GM12892 (cell line): ENCODE results near the gene ASXL2.
A peak's percentile ranks its signal among the peaks of the same experiment; 100 is the strongest.

Experiments
- DNase-seq: peaks from one replicate; pipeline ENCODE4 v3.0.0; 2011; ENCODE audit not compliant: insufficient read length
- FAIRE-seq: peaks from 2 replicates; lab custom pipeline; 2011; peaks lifted over from hg19 to GRCh38; lab: Jason Lieb, UNC
- POLR2A ChIP-seq: IDR thresholded peaks from 2 replicates; pipeline ENCODE4 v1.6.1; 2011; ENCODE audit warnings: low read depth, low read length, control low read depth
- POLR2AphosphoS5 ChIP-seq: IDR thresholded peaks from 2 replicates; pipeline ENCODE4 v1.6.1; 2011; ENCODE audit warnings: low read depth, low read length, control low read depth
- TAF1 ChIP-seq: IDR thresholded peaks from 2 replicates; pipeline ENCODE4 v1.6.1; 2011; ENCODE audit warnings: low read depth, mild to moderate bottlenecking, control low read depth, low read length, borderline replicate concordance

The ASXL2 gene

DNA sequence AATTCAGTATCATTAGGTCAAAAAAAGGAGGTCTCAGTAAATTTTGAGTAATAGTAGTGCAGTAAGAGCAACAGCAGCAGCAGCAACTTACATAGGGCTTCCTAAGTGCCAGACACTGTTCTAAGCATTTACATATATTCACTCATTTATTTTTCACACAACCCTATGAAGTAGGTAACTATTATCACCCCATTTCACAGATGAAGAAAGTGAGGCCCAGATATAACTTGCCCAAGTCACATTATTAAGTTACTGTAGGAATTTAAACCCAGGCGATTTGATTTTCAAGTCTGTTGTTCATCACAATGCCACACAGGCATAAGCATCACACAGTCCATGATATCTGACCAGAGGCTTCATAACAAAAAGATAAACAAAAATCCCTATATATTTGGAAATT lies 114.7 kb downstream of the ASXL2 start:
- no peak for DNase-seq
- FAIRE-seq: no peak
- no peak for TF ChIP-seq POLR2AphosphoS5
- TF ChIP-seq TAF1: no peak
- TF ChIP-seq POLR2A: no peak

DNA sequence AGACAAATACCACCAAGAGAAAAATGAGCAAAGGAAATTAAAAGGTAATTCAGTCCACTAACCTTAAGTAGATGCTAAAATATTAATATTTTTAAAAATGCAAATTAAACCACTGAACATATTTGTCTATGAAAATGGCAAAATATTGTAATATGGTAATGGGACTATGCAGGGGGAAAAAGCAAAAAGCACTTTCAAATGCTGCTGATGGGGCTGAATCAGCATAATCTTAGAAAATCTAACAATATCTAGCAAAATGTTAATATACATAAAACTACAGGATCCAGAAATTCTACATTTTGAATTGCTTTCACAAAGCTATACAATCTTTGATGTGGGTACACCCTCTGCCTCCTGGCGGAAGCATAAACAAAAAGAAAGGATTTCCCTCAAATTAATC lies 118.0 kb downstream of the ASXL2 start:
- DNase-seq (no peak), FAIRE-seq (no peak)
- no peak for TF ChIP-seq POLR2AphosphoS5

DNA sequence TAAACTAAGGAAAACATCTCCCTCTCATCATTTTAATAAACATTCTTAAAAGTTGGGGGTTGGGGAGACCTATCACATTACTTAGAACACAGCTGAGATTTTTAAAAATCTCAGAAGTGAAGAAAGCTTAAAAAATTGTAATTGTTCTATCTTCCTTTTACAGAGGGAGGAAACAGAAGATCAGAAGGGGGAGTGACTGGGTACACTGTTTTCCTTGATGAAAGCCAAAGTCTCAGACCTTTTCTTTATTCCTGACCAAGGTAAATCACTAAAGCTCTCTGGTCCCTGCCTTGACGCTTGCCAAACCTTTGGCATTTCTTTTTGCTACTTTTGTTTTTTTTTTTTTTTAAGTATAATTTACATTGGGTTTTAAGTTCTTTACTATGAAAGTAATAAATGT lies 119.9 kb downstream of the ASXL2 start:
- DNase-seq (no peak), FAIRE-seq (no peak)
- no peak for TF ChIP-seq POLR2AphosphoS5
- TF ChIP-seq TAF1: no peak
- no peak for TF ChIP-seq POLR2A

DNA sequence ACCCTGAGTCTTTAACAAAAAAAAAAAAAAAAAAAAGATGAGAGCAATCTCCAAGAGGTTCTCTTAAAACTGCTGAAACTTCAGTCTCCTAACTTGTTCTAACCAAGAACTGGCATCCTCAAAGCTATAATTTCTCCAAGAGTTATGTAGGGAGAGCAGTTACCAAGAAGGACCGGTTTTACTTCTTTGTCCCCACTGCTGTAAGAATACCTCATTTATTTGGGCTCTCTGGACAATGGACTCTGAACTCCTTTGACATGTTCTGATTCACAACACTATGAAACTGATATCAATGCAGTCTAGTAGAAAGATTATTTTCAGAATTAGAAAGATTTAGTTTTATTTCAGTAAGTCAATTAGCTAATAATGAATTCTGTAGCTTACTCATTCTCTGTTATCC lies 120.4 kb downstream of the ASXL2 start:
- FAIRE-seq (no peak), DNase-seq (no peak)
- TF ChIP-seq POLR2AphosphoS5: no peak
- TF ChIP-seq POLR2A: no peak
- no peak for TF ChIP-seq TAF1

DNA sequence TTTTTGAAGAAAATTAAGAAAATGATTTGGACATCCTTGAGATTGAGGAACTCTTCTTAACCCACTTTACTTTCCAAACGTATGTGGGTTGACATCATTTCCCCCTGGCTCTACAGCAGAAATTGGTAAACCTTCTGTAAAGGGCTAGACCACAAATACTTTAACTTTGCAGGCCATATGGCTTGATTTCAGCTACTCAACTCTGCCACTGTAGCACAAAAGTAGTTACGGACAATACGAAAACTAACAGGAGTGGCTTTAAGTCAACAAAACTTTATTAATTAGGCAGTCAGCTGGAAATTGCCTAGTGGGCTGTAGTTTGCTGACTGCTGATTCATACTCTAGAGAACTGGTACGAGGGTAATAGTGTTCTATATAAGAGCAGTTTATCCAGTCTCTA lies 121.8 kb downstream of the ASXL2 start:
- DNase-seq (no peak), FAIRE-seq (no peak)
- no peak for TF ChIP-seq POLR2A
- no peak for TF ChIP-seq POLR2AphosphoS5
- TF ChIP-seq TAF1: no peak

DNA sequence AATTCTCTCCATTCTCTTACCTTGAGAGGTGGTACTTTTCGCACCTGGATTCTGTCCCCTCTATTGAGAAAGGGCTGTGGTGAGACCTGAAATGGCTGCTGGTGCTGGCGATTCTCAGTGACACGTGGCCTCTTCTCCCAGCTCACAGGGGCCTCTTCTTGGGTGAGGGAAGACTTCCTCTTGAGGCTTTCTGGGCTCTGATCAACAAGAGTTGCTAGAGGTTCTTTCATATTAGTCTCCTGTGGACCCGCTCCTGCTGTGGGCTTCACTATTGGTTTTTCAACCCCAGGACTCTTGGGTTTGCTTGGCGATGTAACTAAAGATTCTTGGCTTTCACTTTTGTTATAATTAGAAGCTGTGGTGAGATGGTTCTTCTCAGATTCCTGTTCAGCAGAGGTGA lies 128.6 kb downstream of the ASXL2 start:
- FAIRE-seq (no peak), DNase-seq (no peak)
- TF ChIP-seq TAF1: no peak
- no peak for TF ChIP-seq POLR2A
- TF ChIP-seq POLR2AphosphoS5: no peak

DNA sequence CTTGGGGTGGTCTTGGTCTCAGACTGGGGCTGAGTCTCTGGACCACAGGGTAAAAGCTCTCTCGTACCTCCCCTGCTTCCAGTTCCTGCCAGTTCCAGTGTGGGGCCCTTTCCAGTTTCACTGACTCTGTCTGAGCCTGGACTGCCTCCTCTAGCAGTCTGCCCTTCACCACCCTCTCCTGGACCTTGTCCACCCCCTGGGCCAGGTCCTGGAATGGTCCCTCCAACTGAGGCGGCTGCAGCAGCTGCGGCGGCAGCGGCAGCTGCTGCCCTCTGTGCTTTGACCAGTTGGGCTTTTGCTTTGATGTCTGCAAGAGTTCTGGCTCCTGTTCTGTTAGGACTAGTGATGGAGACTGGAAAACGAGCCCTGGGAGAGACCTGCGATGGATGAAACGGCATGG lies 134.2 kb downstream of the ASXL2 start:
- FAIRE-seq (no peak), DNase-seq (no peak)
- TF ChIP-seq POLR2AphosphoS5 (no peak), TAF1 (no peak)

DNA sequence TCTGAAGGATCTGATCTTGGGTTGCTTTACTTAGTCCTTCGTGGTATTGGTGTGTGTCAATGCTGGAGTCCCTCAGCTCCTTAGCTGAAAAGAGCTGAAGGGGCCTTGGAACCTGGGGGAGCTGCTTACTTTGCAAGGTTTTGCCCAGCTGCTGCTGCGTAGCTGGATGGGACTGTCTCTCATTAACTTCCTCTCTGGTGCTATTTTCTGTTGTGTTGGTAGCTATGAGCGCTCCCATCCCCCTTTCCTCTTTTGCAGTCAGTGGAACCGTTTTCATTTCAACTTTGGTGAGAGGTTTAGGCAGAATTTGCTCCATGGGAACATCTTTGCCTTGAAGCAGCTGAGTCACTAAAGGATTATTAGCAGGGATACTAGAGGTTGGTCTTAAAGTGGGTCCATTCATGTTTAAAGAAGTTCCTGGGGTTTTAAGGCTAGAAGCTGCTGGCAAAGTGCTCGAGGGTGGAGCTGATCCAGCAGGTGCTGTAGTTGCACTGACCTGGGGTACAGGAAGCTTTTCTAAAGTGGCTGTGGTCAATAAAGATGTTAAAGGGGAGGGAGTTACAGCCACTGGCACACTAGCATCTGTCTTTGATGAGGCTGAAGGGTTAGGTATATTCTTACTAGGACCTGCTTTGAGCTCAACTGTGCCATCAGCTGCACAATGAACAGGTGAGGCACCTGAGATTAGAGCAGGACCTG lies 135.0 kb downstream of the ASXL2 start:
- FAIRE-seq: no peak
- DNase-seq: no peak
- TF ChIP-seq TAF1 (no peak), POLR2A (no peak), POLR2AphosphoS5 (no peak)

DNA sequence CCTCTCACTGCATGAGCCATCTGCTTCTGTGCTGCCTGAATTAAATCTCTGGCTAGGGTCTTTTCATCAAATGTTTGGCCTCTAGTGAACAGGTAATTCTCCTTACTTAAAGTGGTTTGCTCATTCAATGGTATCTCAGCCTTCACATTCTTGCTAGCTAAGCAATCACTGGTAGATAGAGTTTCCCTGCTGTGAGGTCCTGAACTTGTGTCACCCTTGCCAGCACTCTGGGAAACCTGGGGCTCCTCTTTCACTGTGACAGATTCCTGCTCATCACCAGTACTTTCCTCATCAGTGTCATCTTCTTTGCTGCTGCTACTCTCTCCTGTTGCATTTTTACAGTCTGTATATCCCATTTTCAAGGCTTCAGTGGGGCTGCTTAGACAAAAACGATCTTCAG lies 135.8 kb downstream of the ASXL2 start:
- FAIRE-seq (no peak), DNase-seq (no peak)
- TF ChIP-seq POLR2AphosphoS5 (no peak), TAF1 (no peak), POLR2A (no peak)

DNA sequence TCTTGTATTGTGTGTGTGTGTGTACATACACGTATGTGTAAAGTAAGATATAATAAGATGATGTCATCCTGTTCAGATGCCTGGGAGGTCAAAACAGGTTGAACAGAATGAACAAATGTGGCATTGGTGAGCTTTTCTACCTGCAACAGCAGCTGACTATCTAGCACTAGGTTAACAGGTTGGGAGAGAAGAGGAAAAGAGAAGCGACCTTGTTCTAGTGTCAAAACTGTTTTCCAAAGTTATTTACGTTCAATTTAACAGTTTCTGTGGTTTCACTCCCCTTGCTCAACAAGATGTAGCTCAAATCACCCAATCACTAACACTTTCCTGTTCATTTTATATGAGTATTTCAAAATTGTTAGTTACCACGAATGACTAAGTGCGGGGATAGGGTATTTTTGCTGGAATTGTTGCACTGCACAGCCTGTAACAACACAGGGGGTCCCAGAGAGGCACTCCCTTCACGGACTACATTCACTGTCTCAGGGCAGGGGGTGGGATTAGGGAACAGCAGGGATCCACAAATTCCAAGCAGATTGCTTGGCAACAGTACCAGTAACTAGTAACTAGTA lies 137.4 kb downstream of the ASXL2 start:
- no peak for FAIRE-seq
- DNase-seq: no peak
- no peak for TF ChIP-seq TAF1
- TF ChIP-seq POLR2AphosphoS5: no peak
- no peak for TF ChIP-seq POLR2A

DNA sequence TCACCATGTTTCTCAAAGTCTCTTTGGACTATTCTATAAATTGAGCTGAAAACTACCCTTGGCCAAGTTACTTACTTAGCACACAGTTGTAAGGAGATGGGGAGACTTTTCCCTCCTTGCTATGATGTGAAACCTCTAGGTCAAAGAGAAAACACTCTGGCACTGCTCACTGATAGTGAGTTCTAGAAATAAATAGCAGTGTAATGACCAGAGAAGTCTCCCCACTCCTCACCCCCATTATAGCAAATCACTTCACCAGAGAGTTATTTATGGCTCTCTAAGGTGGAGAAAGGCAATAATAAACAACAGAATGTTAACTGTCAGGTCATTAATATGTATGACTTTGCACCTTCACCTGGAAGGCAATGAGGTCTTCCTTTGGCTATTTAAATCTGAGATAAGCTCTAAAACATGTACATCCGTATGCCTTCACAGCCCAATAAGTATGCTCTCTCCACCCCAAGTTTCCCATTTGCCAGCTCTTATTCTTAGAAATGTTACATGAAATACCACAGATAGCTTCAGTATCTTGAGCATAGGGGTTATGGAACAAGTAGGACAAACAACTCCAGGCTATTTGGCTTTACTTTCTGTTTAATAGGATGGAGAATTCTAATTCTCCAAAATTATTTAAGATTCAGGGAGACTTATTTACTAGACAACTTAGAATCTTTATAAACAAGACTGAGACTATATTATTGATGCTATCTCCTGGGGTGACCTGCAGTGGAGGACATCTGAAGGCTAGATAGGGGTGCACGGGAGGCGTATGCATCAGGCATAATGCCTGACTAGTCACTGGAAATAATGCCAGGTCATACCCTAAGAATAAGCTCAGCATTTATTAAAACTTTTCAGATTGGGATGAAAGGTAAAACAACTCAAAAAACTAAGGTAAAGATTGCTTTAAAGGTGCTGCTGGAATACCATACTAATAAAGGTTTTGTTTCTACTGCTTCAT lies 139.6 kb downstream of the ASXL2 start:
- FAIRE-seq (peak; percentile 21), DNase-seq (no peak)

DNA sequence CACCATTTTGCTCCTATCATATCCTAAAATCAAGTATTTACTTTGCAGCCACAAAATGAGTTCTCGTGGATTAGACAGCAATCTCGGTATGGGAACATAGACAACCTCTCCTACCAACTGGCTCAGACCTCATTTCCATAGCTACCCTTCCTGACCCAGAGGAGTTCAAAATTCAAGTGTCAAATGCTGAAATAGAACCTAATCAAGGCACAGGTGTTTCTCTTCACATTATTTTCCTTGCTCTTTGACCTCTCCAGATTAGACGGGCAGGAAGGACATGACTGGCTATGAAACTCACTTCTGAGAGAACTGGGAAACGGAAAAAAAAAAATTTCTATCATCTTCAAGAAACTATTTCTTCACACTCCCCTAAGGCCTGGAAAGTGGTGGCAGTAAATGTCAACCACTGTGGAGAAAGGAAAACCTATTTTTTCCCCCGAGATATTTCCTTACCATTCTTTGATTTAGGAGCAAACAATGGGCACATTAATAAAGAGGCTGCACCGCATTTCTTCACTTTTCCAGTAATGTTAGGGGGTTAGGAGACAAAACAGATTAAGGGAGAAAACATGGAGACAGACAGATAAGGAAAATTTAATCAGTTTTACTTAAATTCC lies 141.3 kb downstream of the ASXL2 start:
- no peak for FAIRE-seq
- DNase-seq: no peak
- TF ChIP-seq POLR2A: no peak
- TF ChIP-seq POLR2AphosphoS5: no peak
- no peak for TF ChIP-seq TAF1

More for the DNA sequence above, 139.6 kb downstream of the ASXL2 start:
- no peak for TF ChIP-seq POLR2A
- no peak for TF ChIP-seq TAF1
- no peak for TF ChIP-seq POLR2AphosphoS5
